Measurements from ENCODE around the gene DAB2IP. TPM values are rescaled to one million over a fixed set of nuclear protein-coding genes. Genes with fewer than 3 reads are reported as not detected.
"Not testable (repeated sequence)": the region's sequence is repeated elsewhere in the genome, so short reads cannot be mapped to it uniquely, and the experiment has no call there.

DAB2IP gene
- total RNA-seq, 6 donors from 2014 or later, result 61.8 to 98.0 (median 77.2) TPM

DNA sequence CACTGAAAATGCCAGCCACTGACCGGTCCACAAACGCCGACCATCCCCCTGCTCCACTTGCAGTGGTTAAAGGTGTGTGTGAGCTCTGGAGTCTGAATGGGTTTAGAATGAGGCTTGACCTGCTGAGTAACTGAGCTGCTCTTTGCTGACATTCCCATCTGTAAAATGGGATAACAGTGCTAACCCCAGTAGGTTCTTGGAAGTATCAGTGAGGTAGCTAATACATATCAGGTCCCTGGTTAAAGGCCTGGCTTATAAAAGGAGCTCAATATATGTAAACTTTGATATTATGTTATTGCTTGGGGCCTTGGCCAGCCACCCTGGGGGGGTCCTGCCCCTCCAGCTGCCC, 31.1 kb upstream of the DAB2IP start:
- Histone ChIP-seq H3K4me1 (peaks cover 0 to 24% (median 15%) of the 10 kb centered on the region in 4 donors), H3K27me3 (no peaks in the 10 kb centered on the region), H3K27ac (peak overlapping the region in 1 of 4 donors; percentile 51), H3K4me3 (no peak overlapping the region), H3K9me3 (no peaks in the 10 kb centered on the region), H3K36me3 (no peaks in the 10 kb centered on the region)
- DNase-seq, result no peak
- ATAC-seq (ENCODE audit: low FRiP score in 2 of 2), result no peak
- TF ChIP-seq POLR2AphosphoS5 (IDR thresholded peaks at IDR 0.05), result no peak
- no peak for TF ChIP-seq EP300 (IDR thresholded peaks at IDR 0.05)
- TF ChIP-seq POLR2A (IDR thresholded peaks at IDR 0.05), result no peak
- TF ChIP-seq, protein P1, sequence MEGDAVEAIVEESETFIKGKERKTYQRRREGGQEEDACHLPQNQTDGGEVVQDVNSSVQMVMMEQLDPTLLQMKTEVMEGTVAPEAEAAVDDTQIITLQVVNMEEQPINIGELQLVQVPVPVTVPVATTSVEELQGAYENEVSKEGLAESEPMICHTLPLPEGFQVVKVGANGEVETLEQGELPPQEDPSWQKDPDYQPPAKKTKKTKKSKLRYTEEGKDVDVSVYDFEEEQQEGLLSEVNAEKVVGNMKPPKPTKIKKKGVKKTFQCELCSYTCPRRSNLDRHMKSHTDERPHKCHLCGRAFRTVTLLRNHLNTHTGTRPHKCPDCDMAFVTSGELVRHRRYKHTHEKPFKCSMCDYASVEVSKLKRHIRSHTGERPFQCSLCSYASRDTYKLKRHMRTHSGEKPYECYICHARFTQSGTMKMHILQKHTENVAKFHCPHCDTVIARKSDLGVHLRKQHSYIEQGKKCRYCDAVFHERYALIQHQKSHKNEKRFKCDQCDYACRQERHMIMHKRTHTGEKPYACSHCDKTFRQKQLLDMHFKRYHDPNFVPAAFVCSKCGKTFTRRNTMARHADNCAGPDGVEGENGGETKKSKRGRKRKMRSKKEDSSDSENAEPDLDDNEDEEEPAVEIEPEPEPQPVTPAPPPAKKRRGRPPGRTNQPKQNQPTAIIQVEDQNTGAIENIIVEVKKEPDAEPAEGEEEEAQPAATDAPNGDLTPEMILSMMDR (IDR thresholded peaks at IDR 0.05), result no peak
- 48% methylated on average over 3 of the region's 3 CpGs; no CpG with 5 or more reads in 1 of the 2 donors for WGBS, 2 donors

DNA sequence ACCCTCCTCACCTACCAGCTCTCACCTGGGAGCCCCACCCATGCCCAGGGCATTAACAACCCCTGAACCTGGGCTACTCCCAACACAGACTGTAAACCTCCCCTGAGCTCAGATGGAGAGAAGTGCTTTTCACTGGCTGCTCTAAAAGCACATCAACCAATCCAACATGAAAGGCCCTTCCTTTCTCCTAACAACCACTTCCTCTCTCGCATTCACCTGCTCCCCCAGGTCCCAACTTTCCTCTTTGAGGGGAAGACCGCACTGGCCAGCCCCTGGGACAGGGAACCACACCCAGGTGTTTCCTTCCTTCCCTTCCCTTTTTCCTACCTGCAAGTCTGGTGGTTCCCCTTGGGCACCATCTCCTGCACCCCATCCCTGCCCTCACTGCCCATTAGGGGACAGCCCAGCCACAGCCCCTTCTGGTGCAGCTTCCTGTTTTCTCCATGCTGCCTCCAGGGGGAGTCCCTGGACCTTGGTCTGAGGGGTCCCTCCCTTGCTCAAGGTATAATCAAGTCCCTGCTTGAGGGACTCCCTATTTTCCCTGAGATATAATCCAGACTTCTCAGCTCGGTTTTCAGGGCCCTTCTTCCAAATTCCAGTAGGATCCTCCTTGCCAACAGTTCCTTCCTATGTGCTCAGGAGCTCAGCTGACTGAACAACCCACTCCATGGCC, 30.5 kb upstream of the DAB2IP start:
- DNase-seq (no peak), ATAC-seq (ENCODE audit: low FRiP score in 2 of 2) (peak in 1 of 2 donors; percentile 41)
- Histone ChIP-seq H3K9me3 (no peaks in the 10 kb centered on the region), H3K4me3 (no peak overlapping the region), H3K4me1 (peaks cover 0 to 24% (median 15%) of the 10 kb centered on the region in 4 donors), H3K27ac (peak overlapping the region in 1 of 4 donors; percentile 51), H3K36me3 (no peaks in the 10 kb centered on the region), H3K27me3 (no peaks in the 10 kb centered on the region)
- WGBS, 2 donors, result 43 to 58% methylated on average over 3 of the region's 3 CpGs
- no peak for TF ChIP-seq POLR2A (IDR thresholded peaks at IDR 0.05)
- TF ChIP-seq, protein P1 (IDR thresholded peaks at IDR 0.05), result peak in 2 of 6 experiments; percentile 15 to 31

DNA sequence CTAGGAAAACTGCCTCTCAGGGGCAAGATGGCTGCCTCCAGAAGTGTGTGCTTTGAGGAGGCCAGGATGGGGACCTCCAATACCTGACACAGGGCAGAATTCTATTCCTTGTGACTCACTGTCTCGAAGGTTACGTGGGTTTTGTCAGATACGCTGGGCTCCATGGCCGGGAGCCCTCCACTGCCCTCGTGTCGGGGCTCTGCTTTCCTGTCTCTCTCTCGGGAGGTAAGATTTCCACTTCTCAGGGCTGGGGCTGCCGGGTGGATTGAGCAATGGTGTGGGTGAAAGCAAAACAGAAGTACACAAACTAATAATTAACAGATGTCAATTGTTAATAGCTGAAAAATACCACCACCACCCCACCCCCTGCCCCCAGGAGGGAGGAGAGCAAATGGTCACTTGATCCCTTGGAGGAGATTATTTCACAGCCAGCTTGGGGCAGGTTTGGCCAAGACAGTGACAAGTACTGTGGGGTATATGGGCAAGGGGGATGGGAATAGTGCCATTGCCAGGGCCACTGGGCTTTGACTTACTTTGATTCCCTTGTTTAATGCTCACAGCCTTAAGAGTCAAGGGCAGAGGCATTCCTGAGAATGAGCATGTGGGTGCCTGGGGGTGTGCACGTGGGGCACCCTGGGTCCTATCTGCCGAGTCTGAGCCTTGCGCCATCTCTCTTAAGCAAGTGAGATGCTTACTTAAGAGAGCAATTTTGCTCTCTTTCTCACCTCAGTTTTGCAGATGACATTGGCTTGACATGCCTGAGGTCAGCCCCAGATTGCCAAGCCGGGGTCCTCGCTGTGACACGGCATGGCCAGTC, 28.8 kb upstream of the DAB2IP start:
- ATAC-seq (ENCODE audit: low FRiP score in 2 of 2) (peak; percentile 18 to 47), DNase-seq (peak; percentile 28 to 46)
- Histone ChIP-seq H3K9me3 (no peaks in the 10 kb centered on the region), H3K27me3 (no peaks in the 10 kb centered on the region), H3K4me3 (no peak overlapping the region), H3K4me1 (peaks cover 0 to 24% (median 15%) of the 10 kb centered on the region in 4 donors), H3K27ac (peak overlapping the region in 1 of 4 donors; percentile 35), H3K36me3 (no peaks in the 10 kb centered on the region)
- TF ChIP-seq, protein P1 (IDR thresholded peaks at IDR 0.05), result no peak
- TF ChIP-seq POLR2AphosphoS5 (IDR thresholded peaks at IDR 0.05) (no peak), POLR2A (IDR thresholded peaks at IDR 0.05) (no peak), EP300 (IDR thresholded peaks at IDR 0.05) (no peak)
- 55 to 71% methylated on average over 5 to 13 of the region's 14 CpGs for WGBS, 2 donors

DNA sequence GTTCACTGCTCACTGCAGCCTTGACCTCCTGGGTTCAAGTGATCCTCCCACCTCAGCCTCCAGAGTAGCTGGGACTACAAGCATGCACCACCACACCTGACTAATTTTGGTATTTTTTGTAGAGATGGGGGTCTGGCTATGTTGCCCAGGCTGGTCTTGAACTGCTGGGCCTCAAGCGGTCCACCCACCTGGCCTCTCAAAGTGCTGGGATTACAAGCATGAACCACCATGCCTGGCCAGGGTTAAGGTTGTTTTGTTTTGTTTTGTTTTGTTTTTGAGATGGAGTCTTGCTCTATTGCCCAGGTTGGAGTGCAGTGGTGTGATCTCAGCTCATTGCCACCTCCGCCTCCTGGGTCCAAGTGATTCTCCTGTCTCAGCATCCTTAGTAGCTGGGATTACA, 28.0 kb upstream of the DAB2IP start:
- peaks cover 0 to 24% (median 15%) of the 10 kb centered on the region in 4 donors for H3K4me1 ChIP-seq

DNA sequence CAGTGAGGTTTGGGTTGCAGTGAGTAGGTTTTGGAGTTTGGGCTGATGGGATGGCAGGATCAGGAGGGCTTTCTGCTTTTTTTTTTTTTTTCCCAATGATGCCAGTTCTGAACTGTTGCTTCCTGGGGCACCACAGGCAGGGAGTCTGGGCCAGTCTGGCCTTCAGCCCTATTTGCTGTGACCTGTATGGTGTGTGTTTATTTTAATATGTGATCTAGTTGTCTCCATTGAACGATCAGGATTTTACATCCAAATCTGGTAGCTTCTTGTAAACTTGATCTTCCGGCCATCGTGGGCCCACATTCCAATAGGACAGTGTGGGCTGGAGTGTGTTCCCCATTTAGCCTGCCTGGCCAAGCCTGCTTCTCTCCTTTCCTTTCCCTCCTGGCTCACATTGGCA, 25.8 kb upstream of the DAB2IP start:
- no peak for TF ChIP-seq POLR2AphosphoS5 (IDR thresholded peaks at IDR 0.05)
- TF ChIP-seq, protein P1 (IDR thresholded peaks at IDR 0.05), result no peak
- TF ChIP-seq EP300 (IDR thresholded peaks at IDR 0.05), result no peak
- no peak for TF ChIP-seq POLR2A (IDR thresholded peaks at IDR 0.05)
- Histone ChIP-seq H3K4me3 (no peak overlapping the region), H3K4me1 (peaks cover 0 to 11% (median 9%) of the 10 kb centered on the region in 4 donors), H3K27ac (no peak overlapping the region), H3K9me3 (no peaks in the 10 kb centered on the region), H3K36me3 (no peaks in the 10 kb centered on the region), H3K27me3 (no peaks in the 10 kb centered on the region)
- WGBS, 2 donors, result 67 to 78% methylated on average over 3 of the region's 3 CpGs
- DNase-seq, result no peak
- no peak for ATAC-seq (ENCODE audit: low FRiP score in 2 of 2)

More for the DNA sequence above, 28.0 kb upstream of the DAB2IP start:
- not testable (repeated sequence) for DNase-seq; H3K36me3 ChIP-seq; H3K27me3 ChIP-seq; ATAC-seq (ENCODE audit: low FRiP score in 2 of 2); H3K4me3 ChIP-seq; H3K27ac ChIP-seq; H3K9me3 ChIP-seq
- WGBS, 2 donors, result 89 to 95% methylated on average over 2 of the region's 2 CpGs

All from upper lobe of left lung (tissue), 6 donors.